ENCODE measurements around the gene PLCH2. TPM values are rescaled to one million over a fixed set of nuclear protein-coding genes. Genes with fewer than 3 reads are reported as not detected.

The PLCH2 gene
- total RNA-seq, 1 donor from 2014 or later, result 0.47 TPM

DNA sequence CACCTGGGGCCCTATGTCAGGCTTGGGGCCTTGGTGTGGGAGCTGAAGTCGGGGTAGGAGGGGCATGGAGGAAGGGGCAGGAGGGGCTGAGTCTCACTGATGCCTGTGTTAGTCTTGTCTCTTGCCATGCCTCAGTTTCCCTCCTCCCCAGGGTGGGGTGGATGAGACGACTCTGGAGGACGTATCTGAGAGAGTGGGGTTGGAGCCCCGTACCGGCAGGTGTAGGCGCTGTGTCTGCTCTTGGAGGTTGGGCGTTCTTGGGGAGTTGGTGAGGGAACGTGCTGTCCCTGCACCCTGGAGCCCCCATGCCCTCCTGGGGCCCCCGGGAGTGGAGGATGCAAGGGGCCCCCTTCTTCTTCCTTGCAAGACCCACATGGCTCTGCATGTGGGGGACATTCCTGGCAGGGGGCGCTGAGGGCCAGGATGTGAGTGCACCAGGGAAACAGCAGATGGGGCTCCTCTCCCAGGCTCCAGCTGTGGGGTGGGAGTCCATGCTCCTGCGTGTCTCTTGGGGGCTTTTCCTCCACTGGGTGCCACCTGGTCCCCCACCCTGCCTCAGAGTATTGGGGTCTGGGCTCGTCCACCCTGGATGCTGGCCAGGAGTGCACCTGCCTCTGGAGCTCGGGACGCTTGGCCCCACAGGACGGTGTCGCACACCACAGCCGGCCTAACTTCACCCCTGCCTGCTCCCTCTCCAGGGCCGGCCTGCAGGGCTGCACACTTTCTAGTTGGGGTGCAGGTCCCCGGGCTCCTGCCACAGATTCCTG is 78.7 kb downstream of the PLCH2 start:
- no peak for DNase-seq (ENCODE audit: extremely low read depth, low read depth, low spot score)

Other genes starting within 250 kb of the PLCH2 start
- 50.6 and 84.2 TPM in 2 replicates for gene SKI, start 248.0 kb upstream of the PLCH2 start, total RNA-seq
- 6.6 and 7.1 TPM in 2 replicates for gene MORN1, start 84.7 kb upstream of the PLCH2 start, total RNA-seq
- 103 and 119 TPM in 2 replicates for gene RER1, start 84.4 kb upstream of the PLCH2 start, total RNA-seq
- 26.0 and 31.9 TPM in 2 replicates for gene PEX10, start 63.7 kb upstream of the PLCH2 start, total RNA-seq
- 19.0 and 45.3 TPM in 2 replicates for gene PANK4, start 50.3 kb downstream of the PLCH2 start, total RNA-seq
- not detected in 2 replicates for gene HES5, start 54.0 kb downstream of the PLCH2 start, total RNA-seq
- gene TNFRSF14, start 80.1 kb downstream of the PLCH2 start, total RNA-seq, result 43.9 and 86.1 TPM in 2 replicates
- 44.7 and 47.3 TPM in 2 replicates for gene PRXL2B, start 110.5 kb downstream of the PLCH2 start, total RNA-seq
- 0.15 and 0.93 TPM in 2 replicates for gene MMEL1, start 156.7 kb downstream of the PLCH2 start, total RNA-seq

Data from glomerular endothelial cell (primary cell).